Mucosa of stomach (tissue), 1 donor: ENCODE data around the gene PPIL4.

Experiments
- H3K27me3 ChIP-seq: one replicate; pipeline ENCODE4 v1.7.0; 2013; ENCODE audit warnings: mild to moderate bottlenecking, low read length; ENCODE audit not compliant: control insufficient read depth, insufficient read depth
- H3K36me3 ChIP-seq: one replicate; pipeline ENCODE4 v1.7.0; 2013; ENCODE audit warnings: low read length; ENCODE audit not compliant: control insufficient read depth, insufficient read depth
- H3K4me1 ChIP-seq: one replicate; pipeline ENCODE4 v1.7.0; 2013; ENCODE audit warnings: mild to moderate bottlenecking, low read length; ENCODE audit not compliant: control insufficient read depth, insufficient read depth
- H3K4me3 ChIP-seq: one replicate; pipeline ENCODE4 v1.7.0; 2013; ENCODE audit warnings: low read length
- H3K9ac ChIP-seq: one replicate; pipeline ENCODE4 v1.7.0; 2013; ENCODE audit warnings: mild to moderate bottlenecking, low read length, moderate library complexity
- H3K9me3 ChIP-seq: one replicate; pipeline ENCODE4 v1.7.0; 2013; ENCODE audit warnings: mild to moderate bottlenecking, low read length, moderate library complexity; ENCODE audit not compliant: control insufficient read depth
- donor health status: Pancreatic carcinoma.

Gene PPIL4

DNA sequence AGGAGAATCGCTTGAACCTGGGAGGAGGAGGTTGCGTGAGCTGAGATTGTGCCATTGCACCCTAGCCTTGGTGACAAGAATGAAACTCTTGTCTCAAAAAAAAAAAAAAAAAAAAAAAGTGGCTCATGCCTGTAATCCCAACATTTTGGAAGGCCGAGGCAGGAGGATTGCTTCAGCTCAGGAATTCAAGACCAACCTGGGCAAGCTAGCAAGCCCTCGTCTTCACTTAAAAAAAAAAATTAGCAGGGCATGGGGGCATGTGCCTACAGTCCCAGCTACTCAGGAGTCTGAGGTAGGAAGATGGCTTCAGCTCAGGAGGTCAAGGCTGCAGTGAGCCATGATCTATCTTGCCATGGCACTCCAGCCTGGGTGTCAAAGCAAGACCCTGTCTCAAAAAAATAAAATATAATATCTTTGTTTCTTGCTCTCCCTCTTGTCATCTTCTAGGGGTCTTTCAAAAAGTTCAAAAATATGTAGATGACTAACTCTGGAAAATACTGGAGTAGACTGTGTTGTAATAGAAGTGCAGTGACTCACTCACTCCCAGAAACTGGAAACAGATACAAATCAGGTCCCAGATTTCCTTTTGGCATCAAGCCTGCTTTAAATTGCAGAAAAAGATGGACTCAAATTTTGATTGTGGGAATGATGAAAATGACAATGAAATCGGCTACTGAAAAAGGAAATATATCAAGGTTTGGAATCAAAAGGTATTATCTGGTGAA is 17.5 kb upstream of the PPIL4 start:
- Histone ChIP-seq H3K9ac (no peak overlapping the region), H3K9me3 (no peaks in the 10 kb centered on the region), H3K36me3 (no peaks in the 10 kb centered on the region), H3K27me3 (no peaks in the 10 kb centered on the region), H3K4me1 (peaks cover 5% of the 10 kb centered on the region), H3K4me3 (no peak overlapping the region)

DNA sequence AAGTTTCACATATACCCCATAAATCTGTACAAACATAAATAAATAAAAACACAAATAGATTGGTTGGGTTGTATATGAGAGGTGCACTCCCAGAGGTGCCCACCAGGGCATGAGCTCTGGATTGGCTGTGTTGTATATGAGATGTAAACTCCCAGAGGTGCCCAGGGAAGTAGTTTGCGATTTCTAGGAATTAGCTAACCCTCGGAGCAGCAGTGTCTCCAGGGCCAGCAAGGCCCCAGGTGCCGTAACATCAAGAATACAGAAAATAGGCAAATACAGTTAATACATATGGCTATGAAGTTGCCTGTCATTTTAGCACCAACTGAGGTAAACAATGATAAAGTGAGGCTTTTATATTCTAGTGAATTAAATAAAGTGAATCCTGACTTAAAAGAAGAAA is 14.9 kb upstream of the PPIL4 start:
- Histone ChIP-seq H3K9ac (no peak overlapping the region), H3K9me3 (no peaks in the 10 kb centered on the region), H3K4me1 (no peaks in the 10 kb centered on the region), H3K27me3 (no peaks in the 10 kb centered on the region), H3K36me3 (no peaks in the 10 kb centered on the region), H3K4me3 (no peak overlapping the region)

DNA sequence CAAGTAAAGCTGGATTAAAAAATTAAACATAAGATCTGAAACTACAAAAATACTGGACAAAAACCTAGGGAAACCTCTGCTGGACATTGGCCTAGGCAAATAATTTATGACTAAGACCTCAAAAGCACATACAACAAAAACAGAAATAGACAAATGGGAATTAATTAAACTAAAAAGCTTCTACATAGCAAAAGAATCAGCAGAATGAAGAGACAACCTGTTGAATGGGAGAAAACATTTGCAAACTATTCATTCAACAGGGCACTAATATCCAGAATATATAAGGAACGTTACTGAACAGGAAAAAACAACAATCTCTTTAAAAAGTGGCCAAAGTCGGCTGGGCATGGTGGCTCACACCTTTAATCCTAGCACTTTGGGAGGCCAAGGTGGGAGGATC is 13.5 kb upstream of the PPIL4 start:
- Histone ChIP-seq H3K9me3 (no peaks in the 10 kb centered on the region), H3K27me3 (no peaks in the 10 kb centered on the region), H3K4me1 (no peaks in the 10 kb centered on the region), H3K4me3 (no peak overlapping the region), H3K9ac (no peak overlapping the region), H3K36me3 (no peaks in the 10 kb centered on the region)

DNA sequence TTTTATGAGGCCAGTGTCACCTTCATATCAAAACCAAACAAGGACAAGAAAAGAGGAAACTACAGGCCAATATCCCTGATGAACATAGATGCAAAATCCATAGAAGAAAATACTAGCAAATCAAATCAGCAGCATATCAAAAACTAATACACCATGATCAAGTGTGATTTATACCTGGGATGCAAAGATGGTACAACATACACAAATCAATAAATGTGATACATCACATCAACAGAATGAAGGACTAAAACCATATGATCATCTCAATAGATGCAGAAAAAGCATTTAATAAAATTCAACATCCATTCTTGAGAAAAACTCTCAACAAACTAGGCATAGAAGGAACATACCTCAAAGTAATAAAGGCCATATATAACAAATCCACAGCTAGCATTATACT is 12.2 kb upstream of the PPIL4 start:
- Histone ChIP-seq H3K9ac (no peak overlapping the region), H3K36me3 (no peaks in the 10 kb centered on the region), H3K4me1 (no peaks in the 10 kb centered on the region), H3K4me3 (no peak overlapping the region), H3K27me3 (no peaks in the 10 kb centered on the region), H3K9me3 (no peaks in the 10 kb centered on the region)

DNA sequence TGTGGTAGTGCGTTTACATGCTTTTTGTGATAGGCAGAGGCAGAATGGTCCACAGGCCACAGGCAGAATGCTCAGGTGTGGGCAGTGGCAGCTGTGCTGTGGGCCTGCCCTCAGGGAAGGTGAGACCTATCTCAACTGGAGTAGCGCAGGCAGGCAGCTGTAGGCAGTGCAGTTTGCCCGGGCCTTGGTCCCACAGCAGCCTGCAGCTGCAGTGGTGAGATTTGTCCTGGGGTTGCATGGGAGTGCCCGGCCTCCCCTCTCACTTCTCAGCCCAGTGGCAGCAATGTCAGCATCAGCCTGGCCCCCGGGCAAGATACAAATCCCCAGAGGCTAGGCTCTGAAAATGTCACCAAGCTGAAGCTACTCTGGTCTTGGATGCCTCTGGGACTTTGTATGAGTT is 6.1 kb upstream of the PPIL4 start:
- H3K36me3 ChIP-seq, result no peaks in the 10 kb centered on the region
- H3K9ac ChIP-seq, result no peak overlapping the region

DNA sequence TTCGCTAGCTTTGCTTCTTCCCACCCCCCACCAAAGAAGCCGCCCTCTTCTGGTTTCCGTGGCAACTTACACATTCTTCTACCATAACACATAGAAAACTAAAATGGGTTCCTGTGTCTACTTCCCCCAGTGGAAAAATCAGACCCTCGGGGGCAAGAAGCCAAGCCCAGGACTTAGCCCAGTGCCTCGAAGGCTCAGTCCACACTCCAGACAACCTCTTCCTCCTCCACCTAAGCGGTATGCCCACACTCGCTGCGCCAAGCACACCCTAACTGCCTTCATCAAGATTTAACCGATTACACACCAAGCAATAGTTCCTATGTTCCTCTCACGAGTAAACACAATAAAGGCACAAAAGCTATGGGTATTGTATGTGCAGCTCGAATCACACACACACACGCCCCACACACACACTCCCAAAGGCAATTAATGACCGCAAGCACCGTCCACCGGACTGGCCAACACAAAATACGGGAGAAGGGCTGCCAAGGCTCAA is 537 bp downstream of the PPIL4 start:
- peaks cover under 1% of the 10 kb centered on the region for H3K27me3 ChIP-seq
- H3K9ac ChIP-seq, result peak overlapping the region; percentile 96
- H3K9me3 ChIP-seq, result no peaks in the 10 kb centered on the region
- peaks cover 9% of the 10 kb centered on the region for H3K4me1 ChIP-seq
- no peaks in the 10 kb centered on the region for H3K36me3 ChIP-seq
- H3K4me3 ChIP-seq, result peak overlapping the region; percentile 91

More for the DNA sequence above, 6.1 kb upstream of the PPIL4 start:
- peaks cover 5% of the 10 kb centered on the region for H3K27me3 ChIP-seq
- no peaks in the 10 kb centered on the region for H3K4me1 ChIP-seq
- H3K9me3 ChIP-seq, result no peaks in the 10 kb centered on the region
- H3K4me3 ChIP-seq, result no peak overlapping the region

DNA sequence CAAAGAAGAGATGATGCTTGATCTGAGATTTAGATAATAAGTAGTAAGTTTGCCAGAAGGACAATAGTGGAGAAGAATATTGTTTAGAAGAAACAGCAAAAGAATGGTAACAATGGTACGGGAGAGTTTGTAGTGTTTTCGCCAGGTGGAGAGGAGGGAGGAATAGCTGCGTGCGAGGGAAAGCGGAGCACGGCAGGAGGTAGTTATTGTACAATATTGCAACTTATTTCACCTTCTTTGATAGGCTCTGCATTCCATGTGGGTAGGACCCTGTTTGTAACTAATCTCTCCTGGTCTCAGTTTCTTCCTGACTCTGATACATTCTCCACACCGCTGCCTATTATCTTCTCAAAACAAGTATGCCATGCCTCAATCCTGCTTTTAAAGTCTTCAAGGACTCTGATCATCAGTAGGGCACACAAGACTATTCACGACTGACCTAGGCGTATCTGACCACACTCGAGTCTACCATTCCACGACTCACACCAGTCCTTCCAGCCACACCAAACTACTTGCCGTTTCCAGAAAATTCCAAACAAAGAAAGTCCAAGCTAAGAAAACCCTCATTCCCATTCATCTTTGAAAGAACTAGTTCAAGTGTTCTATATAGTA is 1.1 kb downstream of the PPIL4 start:
- no peaks in the 10 kb centered on the region for H3K36me3 ChIP-seq
- H3K4me1 ChIP-seq, result peaks cover 9% of the 10 kb centered on the region
- no peaks in the 10 kb centered on the region for H3K9me3 ChIP-seq
- peak overlapping the region; percentile 96 for H3K9ac ChIP-seq
- H3K27me3 ChIP-seq, result no peaks in the 10 kb centered on the region
- peak overlapping the region; percentile 91 for H3K4me3 ChIP-seq

DNA sequence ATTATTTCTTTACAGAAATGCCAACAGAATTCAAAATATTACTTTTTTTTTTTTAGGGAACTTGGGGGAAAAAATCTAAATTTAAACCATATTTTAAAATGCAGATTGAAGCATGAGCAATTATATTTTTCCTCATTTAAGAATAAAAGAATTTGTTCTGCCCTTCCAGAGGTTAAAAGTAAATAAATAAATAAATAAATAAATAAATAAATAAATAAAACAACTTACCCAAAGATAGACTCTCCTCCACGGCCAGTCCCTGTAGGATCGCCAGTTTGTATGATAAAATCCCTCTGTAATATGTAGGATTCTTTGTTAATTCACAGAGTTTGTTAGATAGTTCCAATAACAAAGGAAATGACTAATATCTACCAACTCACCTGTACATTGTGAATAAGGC is 4.7 kb downstream of the PPIL4 start:
- Histone ChIP-seq H3K36me3 (no peaks in the 10 kb centered on the region), H3K27me3 (no peaks in the 10 kb centered on the region), H3K4me3 (no peak overlapping the region), H3K9me3 (no peaks in the 10 kb centered on the region), H3K9ac (no peak overlapping the region), H3K4me1 (peaks cover 9% of the 10 kb centered on the region)

DNA sequence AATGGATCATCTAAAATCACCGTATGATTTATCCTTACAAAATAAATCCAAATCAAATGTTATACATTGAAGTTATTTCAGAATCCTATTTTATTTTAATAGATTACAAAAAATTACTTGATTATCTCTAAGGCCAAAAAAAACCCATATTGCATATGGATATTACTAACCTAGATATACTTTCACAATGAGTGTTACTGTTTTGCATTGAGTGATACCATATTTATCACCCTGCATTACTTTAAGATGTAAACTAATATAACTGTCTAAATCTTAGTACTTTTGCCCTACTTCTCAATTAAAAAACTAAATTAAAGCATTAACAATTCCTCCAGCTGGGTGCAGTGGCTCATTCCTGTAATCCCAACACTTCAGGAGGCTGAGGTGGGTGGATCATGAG is 11.1 kb downstream of the PPIL4 start:
- H3K9me3 ChIP-seq, result no peaks in the 10 kb centered on the region

DNA sequence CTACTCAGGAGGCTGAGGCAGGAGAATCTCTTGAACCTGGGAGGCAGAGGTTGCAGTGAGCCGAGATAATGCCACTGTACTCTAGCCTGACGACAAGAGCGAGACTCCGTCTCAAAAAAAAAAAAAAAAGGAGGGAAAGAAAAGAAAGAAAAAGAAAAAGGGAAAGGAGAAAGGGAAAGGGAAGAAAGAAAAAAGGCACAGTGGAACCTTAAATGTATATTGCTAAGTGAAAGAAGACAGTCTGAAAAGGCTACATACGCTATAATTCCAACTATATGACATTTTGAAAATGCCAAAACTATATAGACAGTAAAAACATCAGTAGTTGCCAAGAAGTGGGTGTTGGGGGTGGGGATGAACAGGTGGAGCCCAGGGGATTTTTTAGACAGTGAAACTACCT is 16.2 kb downstream of the PPIL4 start:
- H3K4me1 ChIP-seq, result no peaks in the 10 kb centered on the region
- H3K27me3 ChIP-seq, result no peaks in the 10 kb centered on the region
- no peak overlapping the region for H3K9ac ChIP-seq
- H3K36me3 ChIP-seq, result no peaks in the 10 kb centered on the region
- H3K4me3 ChIP-seq, result no peak overlapping the region
- no peaks in the 10 kb centered on the region for H3K9me3 ChIP-seq

More for the DNA sequence above, 11.1 kb downstream of the PPIL4 start:
- Histone ChIP-seq H3K9ac (no peak overlapping the region), H3K4me3 (no peak overlapping the region), H3K4me1 (no peaks in the 10 kb centered on the region), H3K27me3 (no peaks in the 10 kb centered on the region), H3K36me3 (no peaks in the 10 kb centered on the region)

DNA sequence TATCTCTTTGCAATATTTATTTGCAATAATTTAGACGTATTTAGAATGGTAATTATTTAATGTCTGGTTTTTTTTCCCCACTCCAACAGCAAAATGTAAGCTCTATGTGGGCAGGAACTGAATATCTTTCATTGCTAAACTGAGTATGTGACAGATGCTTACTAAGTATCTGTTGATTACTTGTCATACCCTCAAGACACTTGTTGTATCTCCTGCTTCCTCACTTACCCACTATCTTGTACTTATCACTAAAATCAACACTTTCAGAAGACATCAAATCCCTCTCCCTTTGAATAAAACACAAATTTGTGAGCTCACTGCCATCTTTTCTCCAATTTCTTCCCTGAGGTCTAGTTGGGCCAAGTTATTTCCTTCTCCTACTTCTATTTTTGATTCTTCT is 30.3 kb downstream of the PPIL4 start:
- H3K27me3 ChIP-seq, result no peaks in the 10 kb centered on the region
- no peak overlapping the region for H3K4me3 ChIP-seq
- peaks cover 5% of the 10 kb centered on the region for H3K4me1 ChIP-seq
- peaks cover 4% of the 10 kb centered on the region for H3K36me3 ChIP-seq
- no peak overlapping the region for H3K9ac ChIP-seq
- H3K9me3 ChIP-seq, result no peaks in the 10 kb centered on the region

DNA sequence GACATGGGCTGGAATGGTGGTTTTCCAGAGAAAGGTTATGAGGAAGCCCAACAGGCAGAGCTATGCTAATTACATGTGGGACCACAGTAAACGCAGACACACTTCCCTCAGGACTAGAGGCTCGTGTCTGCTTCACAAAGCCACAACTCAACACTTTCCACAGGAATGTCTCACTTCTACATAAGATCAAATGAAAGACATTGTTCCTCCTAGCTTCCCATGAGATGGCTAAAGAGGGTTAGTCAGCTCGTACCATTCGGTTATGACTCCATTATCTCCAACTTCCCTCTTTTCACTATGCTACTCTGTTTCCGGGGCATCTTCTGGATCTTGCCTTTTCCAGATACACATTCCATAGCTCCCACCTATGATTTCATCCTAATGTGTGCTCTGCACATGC is 31.9 kb downstream of the PPIL4 start:
- Histone ChIP-seq H3K36me3 (peaks cover 4% of the 10 kb centered on the region), H3K9ac (no peak overlapping the region), H3K4me1 (peaks cover 5% of the 10 kb centered on the region), H3K9me3 (no peaks in the 10 kb centered on the region), H3K27me3 (no peaks in the 10 kb centered on the region), H3K4me3 (no peak overlapping the region)
